LoVo (cell line): ENCODE results near the gene SMIM11.
"Not testable (repeated sequence)": the region's sequence is repeated elsewhere in the genome, so short reads cannot be mapped to it uniquely, and the experiment has no call there.

Experiments used
- DNase-seq: peaks from one replicate; pipeline ENCODE4 v3.0.0-alpha.2; 2016; ENCODE audit warnings: low spot score

SMIM11 gene

GRCh38 chr21:34374940-34375618, at the start of gene SMIM11:
SMIM11 (plus strand) TSS chr21:34375507; CDS start chr21:34379505, 3,998 bp downstream.
- DNase-seq: not testable (repeated sequence)

GRCh38 chr21:34330055-34330454, 45.3 kb upstream of the SMIM11 start:
- no peak for DNase-seq

- DNase-seq: no peak
Measured at GRCh38 chr21:34331726-34332125, 43.6 kb upstream of the SMIM11 start.

DNA sequence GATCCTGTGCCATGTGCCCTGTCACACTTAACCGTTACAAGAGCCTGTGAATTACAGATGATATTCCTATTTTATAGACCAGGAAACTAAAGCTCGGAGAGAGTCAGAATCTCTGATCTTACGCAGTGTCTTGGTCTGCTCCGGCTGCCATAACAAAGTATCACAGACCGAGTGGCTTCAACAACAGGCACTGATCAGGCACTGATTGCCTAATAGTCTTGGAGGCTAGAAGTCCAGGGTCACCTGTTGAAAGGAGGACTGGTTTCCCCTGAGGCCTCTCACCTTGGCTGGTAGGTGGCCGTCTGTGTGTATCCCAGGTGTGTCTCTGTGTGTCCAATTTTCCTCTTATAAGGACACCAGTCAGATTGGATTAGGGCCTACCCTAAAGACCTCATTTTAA, 43.0 kb upstream of the SMIM11 start:
- no peak for DNase-seq

DNA sequence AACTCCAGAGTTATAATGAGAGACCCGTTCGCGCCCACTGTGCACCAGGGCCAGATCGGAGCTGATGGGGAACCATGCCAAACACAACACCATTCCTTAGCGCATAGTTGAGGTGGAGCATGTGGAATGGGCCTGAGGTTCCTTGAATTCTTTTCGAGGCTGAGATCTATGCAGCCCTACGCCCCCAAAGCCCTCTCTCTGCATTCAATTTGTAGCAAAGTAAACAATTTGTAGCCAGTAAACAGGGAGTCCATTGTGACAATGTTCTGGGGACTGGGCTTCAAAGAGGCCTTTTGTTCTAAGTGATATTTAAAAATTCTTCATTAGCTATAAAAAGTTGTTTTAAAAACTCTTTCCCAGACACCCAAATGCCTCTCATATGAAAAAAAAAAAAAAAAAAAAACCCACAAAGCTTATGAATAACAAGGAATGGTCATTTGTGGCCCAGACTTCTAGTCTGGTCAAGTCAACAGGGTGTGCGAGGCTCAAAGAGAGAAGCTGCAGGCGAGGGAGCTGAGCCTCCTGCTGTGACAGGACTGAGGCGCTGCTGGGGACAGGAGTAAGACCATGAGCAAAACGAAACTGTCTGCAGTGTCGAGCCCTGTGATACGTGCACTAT, 42.1 kb upstream of the SMIM11 start:
- no peak for DNase-seq

DNA sequence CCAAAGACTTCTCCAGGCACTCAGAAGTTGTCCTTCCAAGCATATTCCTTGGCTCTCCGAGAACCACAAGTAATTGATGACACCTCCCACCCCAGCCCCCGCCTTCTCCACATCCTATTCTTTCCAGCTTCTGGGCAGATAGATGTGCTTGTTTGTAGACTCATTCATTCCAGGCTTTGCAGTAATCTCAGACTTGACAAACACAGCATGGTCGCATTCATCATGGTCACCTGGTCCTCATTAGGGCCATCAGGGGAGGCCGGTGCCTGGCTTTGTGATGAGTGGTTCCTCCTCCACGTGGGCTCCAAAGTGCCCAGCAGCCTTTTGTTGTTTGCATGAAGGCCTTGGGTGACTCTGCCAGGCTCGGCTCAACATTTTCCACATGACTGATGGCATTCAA, 40.0 kb upstream of the SMIM11 start:
- no peak for DNase-seq

GRCh38 chr21:34336245-34336644, 39.1 kb upstream of the SMIM11 start:
- no peak for DNase-seq

DNA sequence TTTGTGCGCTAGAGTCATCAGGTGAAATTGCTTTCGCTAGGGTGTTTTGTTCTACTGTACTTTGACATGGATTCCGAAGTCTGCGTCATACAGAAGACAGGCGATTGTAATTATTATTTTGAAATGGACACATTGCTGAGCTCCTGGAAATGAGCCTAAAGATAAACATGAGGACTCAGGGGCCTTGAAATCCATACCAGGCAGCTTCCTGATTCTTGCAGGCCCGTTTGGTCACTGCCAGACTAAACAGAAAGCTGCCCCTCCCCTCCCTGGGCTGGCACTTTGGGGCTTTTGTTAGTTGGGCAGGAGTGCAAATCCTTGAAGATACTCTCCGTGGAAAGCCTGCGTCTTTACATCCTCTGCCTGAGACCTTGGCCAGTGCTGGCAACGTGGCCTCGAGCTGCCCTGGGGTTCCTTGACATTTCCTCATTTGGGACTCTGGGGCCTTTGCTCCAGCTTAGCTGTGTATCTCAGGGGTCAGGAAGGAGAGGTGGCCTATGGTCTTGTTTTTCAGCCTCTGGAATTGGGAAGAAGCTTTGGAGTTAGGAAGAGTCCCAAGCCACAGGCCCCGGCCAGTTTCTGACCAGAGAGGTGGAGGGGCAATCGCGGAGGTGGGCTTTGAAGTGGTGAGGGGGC, 38.4 kb upstream of the SMIM11 start:
- no peak for DNase-seq

DNA sequence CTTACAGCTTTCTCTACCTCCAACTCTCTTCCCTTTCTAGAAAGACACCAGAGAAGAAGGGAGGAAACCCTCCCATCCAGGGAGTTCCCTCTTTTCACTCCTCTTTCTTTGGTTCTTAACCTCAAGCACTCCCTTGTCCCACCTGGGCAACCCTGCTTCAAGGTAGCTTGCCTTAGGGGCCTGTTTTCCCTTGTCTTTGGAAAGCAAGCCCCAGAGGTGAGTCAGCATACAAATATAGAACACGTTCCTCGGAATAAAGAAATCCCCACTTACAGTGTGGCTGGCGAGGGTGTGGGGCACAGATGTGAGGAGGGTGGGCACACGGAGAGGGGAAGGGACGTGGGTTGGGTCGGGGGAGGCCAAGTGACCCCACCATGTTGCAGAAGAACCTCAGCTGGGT, 37.6 kb upstream of the SMIM11 start:
- no peak for DNase-seq

DNA sequence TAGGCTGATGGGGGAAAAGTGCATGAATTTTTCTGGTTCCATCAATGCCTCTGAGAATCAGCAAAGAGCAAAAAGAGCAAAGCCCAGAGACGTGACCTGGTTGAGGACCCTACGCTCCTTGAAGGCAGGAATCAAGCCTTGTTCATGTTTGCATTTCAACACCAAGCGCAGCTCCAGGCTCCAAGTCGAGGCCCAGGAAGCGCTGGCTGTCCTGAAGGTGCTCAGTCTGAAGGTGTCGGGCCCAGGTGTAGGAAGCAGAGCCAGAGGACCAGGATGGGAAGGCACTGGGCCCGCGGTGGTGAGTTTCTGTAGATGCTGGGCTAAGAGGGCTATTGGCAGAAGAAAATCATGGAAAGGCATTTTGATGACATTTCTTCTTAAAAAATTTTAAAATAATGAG, 37.1 kb upstream of the SMIM11 start:
- no peak for DNase-seq

GRCh38 chr21:34340061-34340460, 35.2 kb upstream of the SMIM11 start:
- no peak for DNase-seq

DNA sequence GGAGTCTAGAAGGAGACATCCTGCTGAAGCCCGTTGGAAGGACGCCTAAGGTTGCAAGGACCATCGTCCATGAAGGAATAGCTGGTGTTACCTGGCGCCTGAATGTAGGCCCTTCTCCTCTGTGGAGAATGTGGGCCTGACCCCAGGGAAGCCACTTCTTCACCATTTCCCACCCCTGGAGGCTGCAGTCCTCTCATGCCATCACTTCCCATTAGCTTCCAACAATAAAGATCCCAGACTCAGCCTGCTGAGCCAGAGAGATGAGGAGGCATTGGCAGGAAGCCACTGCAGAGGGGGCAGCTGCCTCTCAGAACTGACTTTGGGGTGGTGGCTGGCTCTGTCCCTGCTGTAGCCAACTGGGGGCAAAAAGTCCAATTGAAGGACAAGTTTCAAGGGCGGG, 32.8 kb upstream of the SMIM11 start:
- no peak for DNase-seq

DNA sequence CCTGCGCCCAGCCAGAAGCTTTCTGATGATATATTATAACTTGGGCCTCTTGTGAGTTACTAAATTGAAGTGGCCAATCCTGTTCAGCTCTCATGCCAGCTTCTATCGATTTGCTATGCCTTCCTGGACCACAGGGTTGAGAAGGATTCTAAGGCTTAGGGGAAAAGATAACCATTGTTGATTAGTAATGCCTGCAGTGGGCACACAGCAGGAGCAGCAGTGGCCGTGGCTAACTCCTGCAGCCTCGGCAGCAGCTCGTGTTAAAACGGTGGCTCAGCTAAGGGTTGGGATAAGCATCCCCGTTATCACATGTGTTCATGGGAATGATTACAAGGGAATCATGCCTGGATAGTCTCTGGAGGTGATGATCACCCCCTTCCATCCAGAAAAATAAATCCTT, 32.0 kb upstream of the SMIM11 start:
- DNase-seq: no peak

- no peak for DNase-seq
Measured at GRCh38 chr21:34343838-34344381, 31.4 kb upstream of the SMIM11 start.

DNA sequence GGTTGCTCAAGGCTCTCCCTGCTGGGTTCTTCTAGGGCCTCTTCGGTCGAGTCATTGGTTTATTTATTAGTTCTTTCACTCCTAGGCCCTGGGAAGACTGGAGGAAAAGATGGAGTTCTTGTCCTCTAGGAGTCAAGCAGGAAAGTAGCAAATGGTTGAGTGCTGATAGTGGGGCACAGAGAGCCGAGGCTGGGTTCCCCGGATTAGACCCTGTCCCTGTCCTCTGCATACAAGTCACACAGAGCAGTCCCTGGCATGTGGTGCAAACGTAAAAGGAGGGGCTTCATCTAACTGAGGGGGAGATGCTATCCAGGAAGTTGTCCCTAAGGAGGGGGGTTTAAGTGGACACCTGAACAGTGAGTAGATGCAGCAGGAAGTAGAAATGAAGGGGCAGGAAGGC, 30.7 kb upstream of the SMIM11 start:
- DNase-seq: no peak

DNA sequence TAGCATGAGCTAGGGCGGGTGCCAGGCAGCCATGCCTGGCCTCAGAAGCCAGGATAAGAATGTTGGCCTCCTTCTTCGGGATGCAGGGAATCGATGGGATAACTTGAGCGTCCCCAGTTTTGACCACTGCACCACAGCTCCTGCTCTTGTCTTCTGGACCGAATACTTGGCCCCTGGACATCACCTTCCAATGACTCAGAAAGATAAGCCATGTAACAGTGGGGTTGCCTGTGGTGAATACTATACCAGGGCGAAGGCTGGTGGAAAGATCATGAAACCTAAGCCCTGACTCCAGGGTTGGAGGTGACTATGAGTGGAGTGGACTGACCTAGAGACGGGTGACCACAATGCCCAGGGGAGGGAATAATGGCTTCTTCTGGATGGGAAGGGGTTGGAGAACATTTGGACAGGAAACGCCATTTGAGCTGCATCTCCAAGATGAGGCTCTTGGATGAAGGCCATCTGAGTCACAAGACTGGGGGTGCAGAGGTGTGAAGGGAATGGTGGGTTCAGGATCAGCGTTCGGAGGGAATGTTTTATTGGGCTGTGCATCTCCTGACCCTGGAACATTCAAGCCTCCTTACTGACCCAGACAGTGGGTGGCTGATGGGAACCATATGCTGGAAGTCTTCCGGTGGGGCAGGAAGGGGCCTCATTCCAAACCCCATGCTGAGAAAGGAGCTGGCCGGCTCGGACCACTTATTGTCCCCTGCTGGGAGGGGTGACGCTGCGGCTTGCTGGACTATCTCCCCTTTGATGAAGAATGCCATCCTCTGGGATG, 30.0 kb upstream of the SMIM11 start:
- no peak for DNase-seq

DNA sequence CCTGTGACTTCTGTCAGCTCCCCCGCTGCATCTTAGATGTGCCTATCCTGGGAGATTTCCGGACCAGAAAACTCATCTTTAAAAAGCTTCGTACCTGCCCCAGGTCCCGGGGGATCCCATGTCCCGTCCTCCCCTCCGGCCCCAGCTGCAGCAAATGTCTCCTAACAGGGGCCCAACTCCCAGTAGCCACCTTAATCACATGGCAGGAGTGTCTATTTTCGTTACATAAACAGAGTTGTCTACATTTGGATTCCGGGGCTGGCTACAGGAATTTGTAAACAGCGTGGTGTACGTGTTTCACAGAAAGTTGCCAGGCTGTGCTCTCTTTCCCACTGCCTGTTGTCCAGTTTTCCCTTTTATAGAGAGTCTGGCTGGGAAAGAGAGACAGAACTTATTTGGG, 29.4 kb upstream of the SMIM11 start:
- DNase-seq: no peak

- DNase-seq: no peak
Measured at GRCh38 chr21:34348890-34349519, 26.3 kb upstream of the SMIM11 start.

- DNase-seq: peak; percentile 67
Measured at GRCh38 chr21:34351786-34352241, 23.5 kb upstream of the SMIM11 start.

GRCh38 chr21:34352556-34352955, 22.8 kb upstream of the SMIM11 start:
- DNase-seq: no peak

DNA sequence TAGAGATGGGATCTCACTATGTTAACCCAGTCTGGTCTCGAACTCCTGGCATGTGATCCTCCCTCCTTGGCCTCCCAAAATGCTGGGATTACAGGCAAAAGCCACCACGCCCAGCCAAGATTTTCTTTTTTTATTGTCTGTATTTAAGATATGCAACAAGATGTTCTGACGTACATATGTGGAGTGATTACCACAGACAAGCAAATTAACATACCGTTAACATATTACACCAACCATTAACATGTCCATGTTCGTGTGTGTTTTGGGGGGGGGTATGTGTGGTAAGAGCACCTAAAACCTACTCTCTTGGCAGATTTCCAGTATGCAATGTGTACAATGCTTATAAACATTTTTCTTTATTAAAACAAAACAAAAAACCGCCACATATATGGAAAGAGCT, 22.1 kb upstream of the SMIM11 start:
- no peak for DNase-seq

DNA sequence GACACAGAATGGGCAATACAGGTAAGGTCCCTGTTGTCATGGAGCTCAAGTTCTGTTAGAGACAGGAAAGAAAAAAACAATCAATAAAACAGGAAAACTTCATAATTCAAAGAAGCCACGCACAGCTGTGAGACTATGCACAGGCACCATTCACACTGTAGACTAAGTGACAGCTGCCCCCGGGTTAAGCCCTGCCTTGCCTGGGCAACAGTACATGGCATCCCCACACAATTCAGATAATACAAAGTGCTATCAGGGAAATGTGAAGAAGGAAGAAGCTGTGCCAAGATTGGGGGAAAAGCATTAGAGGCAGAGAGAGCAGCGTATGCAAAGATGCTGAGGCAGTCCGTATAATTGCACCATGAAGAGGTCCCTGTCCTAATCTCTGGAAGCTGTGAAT, 20.5 kb upstream of the SMIM11 start:
- DNase-seq: no peak
